Left ventricle myocardium superior (tissue), 1 donor: ENCODE data around the gene PAK6. TPM values are rescaled to one million over a fixed set of nuclear protein-coding genes. Genes with fewer than 3 reads are reported as not detected.

Source experiments
- ATAC-seq: fragments of 200-7000 bp; cut with Tn5 transposase; one replicate; pipeline ENCODE4 v1.9.1; 2020; ENCODE audit warnings: mild to moderate bottlenecking, moderate library complexity
- DNase-seq: peaks from one replicate; pipeline ENCODE4 v3.0.0-alpha.2; 2020
- intact Hi-C: fragments of 100-400 bp; cut with micrococcal nuclease; formaldehyde crosslinking; loops from one replicate; pipeline ENCODE4 v1.11.0; 2022
- total RNA-seq: library from RNA; stranded (reverse); fragmentation: NEBNext Ultra II Directional; extraction: Animal tissue kit (Norgen Biotek cat#: 25700); gene quantifications from one replicate; pipeline ENCODE4 v1.2.1, GENCODE V29; 2021
- donor health status: DM: no; HTN: yes; CAD: no; lungs with severe emphysema.

PAK6 gene
- total RNA-seq, 1 donor from 2014 or later: 11.1 TPM

DNA sequence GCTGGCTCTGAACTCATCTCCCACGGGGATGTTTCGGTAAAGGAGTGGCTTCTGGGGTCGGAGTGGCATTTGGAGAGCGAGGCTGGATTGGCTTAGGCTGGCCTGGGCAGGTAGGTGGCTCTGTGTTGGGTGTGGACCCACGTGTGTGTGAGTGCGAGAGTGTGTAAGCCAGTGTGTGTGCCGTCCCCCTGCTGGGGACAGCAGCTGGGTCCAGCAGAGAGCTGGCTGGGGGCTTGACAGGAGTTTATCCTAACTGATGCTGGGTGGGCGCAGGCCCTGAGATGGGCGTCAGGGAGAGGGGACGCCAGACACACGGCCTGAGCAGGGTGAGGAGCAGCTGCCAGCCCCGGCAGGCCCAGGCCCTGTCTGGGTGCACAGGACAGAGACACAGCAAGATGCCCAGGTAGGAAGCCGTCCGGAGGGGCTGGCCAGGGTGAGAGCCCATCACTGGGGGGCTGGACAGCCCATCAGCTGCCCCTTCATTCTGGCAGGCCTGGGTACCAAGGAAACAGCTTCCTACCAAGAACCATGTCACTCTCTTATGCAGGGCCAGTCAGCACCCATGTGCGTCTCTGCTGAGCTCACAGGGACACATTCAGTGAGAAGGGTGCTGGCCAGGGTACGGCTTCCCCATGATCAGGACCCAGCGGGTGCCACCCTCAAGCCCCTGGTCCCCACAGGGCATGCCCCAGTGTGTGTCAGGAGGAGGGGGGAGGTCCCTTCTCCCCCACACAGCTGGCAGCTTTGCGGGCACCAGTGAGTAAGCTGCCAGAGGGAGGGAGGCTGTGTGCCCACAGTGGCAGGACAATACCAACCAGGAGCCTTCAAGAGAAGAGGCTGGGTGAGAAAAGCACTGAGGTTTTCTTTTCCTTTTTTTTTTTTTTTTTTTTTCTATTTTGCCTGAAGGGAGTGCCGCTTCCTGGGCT lies 1.1 kb downstream of the PAK6 start:
- ATAC-seq: no peak
- no peak for DNase-seq
- intact Hi-C loops: no loop called here

DNA sequence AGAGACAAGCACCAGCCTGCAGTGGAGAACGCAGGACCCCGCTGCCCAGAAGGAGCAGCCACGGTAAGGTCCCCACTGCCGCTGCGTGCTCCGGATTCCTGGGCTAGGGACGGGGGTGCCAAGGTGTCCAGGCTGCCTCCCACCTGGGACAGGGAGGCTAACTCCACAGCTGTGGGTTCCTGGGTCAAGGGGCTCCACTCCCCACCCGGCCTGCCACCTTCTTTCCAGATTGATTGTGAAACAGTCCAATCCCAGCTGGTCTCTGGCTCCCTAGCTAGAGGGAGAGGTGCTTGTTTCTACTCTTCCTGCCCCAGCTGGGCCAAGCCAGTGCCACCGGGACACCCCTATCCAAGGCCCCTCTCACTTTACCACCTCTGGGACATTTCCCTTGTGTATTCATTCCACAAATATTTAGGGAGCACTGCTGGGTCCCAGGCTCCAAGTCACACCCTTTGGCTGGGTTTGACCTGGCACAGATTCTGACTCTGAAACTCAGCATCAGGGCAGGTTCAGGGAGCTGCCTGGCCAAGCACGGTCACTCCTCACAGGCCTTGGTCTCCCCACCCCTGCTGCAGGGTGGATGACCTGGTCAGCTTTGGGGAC lies 1.9 kb downstream of the PAK6 start:
- no peak for DNase-seq
- intact Hi-C loops: no loop called here
- no peak for ATAC-seq

DNA sequence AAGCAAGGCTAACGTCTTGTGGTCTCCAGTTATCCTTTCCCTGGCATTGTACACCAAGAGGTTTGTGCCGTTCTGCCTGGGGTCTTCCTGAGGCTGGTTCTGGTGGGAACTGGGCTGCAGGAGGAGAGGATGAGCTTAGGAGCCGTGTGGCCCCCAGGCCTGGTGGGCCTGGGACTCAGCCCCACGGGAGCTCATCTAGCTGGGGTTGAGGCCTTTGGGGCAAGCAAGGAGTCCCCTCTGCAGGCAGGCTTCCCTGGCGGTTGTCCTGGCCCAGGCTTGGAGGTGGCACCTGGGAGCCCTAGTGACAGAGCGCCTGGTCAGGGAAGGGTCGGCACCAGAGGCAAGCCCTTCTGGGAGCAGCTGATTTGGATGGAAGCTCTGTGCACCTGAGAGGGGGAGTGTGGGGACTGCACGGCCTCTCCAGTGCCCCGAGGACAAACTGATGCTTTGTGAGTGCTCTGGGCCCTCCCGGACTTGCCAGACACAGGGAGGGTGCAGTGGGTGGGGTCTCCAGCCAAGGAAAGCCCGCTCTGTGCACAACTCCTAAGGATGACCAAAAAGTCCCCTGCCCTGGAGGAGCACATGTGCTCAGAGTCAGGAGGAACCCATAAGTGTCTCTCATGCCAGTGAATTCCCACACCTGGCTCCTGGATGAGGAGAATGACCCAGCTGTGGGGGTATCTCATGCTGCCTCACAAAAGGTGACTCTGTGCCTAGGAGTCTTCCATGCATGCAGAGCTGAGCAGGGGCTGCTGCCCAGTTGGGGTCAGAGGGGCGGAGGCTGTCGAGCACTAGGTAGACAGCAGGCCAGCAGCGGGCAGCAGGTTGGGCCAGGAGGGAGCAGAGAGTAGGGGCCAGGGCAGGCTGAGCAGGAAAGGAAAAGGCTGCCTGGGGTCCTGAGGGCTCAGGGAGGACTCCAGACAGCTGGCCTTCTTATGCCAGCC lies 2.7 kb downstream of the PAK6 start:
- DNase-seq: no peak
- intact Hi-C loops: no loop called here

DNA sequence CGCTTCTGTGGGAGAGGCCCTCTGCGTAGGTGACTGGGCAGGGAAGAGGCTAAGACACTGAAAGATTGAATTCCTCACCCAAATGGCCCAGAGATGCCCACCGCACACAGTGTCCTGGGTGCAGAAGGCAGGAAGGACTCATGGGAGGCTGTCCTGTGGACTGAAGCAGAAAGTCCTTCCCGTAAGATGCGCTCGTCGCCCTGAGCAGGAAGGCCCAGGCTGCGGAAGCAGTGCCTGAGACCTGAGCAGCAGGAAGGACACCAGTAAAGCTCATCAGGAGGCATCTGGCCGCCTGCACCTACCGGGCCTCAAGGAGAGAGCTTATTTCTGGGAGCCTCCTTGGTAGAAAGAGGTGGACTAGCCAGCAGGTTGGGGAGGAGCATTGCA lies 3.3 kb downstream of the PAK6 start:
- intact Hi-C loops: no loop called here
- DNase-seq (no peak), ATAC-seq (no peak)

More for the DNA sequence above, 2.7 kb downstream of the PAK6 start:
- ATAC-seq: no peak

DNA sequence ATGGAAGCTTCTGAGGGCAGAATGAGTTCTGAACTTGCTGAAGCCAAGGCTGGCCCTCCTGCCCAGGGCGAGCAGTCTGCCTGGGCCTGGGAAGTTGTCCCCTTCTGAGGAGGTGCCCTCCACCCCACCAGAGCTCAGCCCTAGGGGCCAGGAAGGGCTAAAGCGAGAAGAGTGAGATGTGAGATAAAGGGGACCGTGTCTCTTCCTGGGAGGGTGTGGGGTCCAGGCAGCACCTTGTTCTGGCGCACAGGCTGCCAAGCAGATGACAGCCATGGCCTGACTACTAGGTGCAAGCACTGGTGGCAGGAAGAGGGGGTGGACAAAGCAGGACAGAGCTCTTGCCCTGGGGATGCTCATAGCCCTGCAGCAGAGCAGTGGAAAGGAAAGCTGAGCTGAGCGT lies 3.7 kb downstream of the PAK6 start:
- no peak for ATAC-seq
- intact Hi-C loops: no loop called here
- no peak for DNase-seq

DNA sequence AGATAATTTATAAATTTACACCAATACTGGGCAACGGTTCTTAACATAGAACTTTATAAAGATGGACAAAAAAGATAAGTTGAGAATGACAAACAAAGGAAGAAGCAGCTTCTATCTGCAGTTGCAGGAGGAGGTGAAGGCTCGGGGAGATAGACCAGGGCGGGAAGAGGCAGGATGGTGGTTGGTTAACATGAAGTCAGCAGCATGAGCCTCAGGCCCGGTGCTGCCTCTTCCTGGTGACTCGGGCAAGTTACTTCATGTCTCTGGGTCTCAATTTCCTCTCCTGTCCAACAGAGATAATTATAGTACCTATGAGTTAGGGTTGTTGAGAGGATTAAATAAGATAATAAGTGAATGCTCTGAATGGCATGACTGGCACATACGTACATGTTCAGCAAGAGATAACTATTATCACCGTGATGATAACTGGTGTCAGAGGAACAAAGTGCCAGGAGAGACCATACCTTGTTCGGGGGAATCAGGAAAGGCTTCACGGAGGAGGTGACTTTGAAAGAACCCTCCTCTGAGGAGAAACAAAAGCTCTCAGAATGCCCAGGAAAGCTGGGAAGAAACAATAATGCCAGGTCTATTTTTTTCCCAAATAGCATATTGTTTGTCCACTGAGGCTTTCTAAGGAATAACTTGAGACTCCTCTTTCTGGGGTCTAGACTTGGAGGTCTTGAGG lies 4.4 kb downstream of the PAK6 start:
- intact Hi-C loops: no loop called here
- ATAC-seq (no peak), DNase-seq (no peak)

DNA sequence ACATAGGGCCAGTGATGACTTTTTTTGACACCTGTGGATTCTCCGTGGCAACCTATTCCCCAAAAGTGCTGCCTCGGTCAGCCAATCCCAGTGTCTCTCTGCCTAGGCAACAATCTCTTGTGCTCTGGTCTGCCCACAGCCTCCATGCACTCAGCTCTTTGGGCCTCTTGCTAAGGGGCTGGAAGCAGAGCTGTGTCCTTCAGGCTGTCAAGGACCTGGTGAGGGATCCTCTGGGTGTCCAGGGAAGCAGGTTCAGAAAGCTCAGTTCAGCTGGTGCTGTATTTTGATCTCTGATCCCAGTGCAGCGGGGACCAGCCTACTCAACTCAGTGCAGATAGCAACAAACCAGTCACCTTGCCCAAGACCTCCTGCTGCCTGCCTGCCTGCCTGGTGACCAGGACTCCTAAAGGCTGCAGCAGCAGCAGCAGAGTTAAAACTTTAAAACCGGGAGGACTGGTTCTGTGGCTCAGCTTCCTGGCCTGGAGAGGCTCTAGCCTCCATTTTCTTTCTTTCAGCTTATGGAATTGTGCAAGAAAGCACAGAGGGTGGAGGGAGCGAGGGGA lies 6.2 kb downstream of the PAK6 start:
- ATAC-seq (no peak), DNase-seq (no peak)
- intact Hi-C loops: no loop called here

DNA sequence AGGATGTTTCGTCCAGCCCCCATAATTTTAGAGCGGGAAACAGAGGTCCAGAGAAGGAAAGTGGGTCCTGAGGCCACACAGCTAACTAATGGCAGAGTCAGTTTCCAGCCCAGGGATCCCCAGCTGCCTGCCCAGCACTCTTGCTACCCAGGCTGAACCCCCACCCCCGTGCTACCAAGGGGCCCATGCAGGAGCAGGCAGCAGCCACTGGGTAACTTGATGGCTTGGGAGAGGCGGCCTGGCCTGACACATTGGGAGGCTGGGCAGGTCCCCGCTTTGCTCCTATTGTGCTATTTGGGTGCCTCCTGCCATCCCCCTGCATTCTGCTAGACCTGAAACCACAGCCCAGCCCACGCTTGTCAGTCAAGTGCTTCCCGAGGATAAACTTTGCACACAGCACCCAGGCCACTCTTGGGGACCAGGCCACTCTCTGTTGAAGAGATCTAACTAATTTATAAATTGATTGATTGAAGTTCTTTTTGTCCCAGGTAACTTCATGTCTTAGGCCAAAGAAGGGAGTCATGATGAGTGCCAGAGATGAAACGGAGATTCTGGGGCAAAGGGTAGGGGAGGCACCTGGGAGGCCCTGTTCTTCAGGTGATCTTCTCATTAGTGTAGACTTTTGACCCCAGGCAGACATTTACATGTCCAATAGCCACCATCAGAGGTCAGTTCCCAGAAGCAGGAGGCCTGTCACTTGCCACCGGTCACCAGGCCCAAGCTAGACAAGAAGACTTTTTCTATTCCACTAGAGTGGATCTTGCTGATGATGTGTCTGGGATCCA lies 7.0 kb downstream of the PAK6 start:
- intact Hi-C loops: no loop called here
- ATAC-seq (no peak), DNase-seq (no peak)

DNA sequence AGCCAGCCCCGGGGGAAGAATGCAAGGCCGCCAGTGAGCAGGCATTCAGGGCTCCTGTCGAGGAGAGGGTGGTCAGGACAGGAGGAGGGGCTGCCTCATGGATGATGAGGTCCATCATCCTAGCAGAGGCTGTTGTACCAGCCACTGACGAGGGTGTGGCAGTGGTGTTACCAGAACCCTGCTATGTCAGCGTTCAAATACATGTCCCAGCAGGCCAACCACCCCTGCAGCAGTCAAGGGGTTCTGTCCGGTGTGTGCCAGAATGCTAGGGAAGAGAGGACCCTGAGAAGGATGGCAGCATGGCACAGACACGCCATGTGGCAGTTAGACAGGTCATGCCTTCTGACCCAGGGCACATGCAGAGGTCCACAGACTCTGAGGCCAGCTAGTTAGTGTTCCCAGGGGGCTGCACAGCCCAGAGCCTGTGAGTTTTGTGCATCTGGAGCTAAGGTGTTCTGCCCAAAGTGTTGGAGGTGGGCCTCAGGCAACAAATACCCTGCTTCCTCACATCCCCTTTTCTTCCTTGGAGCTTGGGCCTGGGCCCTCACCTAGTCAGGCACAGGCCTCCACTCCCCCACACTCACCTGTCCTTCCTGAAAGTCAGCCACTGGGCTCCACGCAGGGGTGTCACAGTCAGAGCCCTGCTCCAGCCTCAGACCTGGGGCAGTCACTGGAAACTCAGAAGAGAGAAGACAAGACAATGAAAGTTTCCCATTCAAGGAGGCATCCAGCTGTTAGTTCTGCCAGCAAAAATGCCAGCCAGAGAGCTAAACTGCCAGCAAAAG lies 7.8 kb downstream of the PAK6 start:
- no peak for ATAC-seq
- intact Hi-C loops: no loop called here
- no peak for DNase-seq

DNA sequence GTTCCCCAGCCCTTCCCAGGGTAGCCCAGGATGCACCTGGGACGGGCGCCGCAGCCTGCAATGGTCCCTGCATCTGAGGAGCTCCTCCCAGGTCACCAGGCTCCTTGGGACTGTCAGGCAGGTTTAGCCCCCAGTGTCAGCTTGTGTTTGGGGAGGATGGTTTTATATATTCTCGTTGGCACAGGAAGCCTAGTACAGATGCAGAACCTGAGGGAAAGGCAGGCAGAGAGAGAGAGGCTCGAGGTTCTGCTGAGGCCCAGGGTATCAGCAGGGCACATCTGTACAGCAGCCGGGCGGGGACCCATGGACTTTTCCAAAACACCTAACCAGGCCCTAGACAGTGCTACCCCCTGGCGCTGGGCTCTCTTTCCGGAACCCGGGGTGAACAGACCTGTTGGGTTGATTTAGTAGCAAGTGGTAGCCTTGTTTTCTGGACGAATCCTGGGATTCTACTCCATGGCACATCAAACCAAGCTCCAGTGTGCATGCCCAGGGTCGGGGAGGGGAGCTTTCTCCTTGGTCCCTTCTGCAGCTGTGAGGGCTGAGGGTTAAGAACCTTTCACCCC lies 8.6 kb downstream of the PAK6 start:
- DNase-seq: no peak
- intact Hi-C loops: no loop called here
- ATAC-seq: no peak

DNA sequence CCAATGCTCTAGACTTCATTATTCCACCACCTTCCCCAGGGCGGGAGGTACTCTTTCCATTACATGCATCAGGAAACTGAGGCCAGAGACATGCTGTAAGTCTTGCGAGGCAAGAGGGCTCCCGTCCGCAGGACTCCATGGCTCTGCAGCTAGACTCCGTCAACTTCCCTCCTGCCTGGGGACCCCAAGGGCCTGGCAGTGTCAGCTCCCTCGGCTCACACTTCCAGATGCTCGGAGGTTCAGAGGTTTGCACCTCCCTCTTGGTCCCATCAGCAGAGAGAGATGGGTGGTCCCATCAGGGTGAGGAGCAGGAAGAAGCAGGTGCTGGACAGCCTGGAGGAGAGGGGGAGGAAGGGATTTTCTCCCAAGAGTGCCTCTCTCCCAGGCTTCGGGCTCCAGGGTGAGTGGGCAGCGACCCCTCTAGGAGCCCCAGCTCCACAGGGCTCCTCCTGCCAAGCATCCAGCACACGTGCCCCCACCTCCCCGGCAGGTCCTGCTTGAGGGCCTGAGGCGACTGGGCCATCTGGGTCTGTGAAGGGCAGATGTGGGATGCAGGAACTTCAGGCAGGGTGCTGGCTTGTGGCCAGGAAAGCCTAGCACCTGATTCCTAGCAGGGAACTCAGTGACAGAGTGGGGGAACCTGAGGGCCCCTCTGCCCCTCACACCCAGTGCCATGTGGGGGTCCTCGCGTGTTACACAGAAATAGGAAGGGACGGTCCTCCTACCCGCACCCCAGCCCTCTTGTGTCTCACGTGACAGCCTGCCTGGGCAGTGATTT lies 9.3 kb downstream of the PAK6 start:
- ATAC-seq (no peak), DNase-seq (no peak)
- intact Hi-C loops: no loop called here

DNA sequence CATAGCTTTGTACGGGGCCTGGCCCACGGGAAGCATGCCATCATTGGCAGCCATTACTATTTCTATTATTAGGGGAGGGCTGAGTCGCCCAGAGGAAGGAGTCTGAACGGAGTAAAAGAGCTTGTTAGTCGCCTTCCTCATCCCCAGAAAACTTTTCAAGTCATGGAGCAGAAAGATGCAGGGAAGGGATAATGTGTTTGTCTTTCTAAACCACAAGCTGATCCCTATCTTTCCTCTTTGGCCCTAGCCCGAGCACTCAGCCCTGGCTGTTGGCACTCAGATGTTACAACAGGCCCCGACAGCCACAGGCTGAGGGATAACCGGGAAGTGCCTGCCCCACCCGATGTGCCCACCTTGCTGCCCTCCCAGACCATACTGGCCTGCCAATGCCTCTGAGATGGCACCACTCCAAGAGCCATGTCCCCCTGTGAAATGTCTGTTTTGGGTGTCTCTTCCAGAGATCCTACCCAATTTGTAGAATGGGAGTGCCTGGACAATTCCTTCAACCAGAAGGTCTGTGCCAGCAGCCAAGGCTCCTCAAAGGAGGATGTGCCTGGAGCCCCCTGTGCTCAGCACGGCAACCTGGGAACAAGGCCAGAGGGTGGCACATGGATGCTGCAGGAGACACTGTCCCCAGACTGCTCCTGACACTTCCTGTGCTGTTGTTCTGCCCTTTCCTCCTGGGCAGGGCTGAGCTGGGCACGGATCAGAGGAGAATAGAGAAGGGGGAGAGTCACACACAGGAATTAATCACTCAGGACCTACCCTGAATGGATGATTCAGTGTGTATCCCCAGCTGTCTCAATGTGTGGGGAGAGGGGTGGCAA lies 10.8 kb downstream of the PAK6 start:
- peak; percentile 34 for ATAC-seq
- intact Hi-C loops: no loop called here

DNA sequence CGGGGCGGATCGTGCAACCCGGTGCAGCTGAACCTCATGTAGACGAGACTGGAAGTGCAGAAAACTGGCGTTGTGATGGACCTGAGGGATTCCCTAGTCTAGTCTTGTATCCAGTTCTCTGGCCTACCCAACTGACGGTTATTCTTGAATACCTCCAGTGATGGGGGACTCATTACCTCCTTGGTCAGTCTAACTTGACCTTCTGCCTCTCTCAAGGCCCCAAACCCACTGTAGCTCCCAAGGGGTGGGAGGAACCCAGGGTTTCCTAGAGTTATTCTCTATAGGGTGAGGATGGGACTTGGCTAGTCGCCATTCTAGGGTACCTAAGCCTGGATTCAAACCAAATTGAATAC lies 11.4 kb downstream of the PAK6 start:
- intact Hi-C loops: no loop called here
- DNase-seq (no peak), ATAC-seq (no peak)

More for the DNA sequence above, 10.8 kb downstream of the PAK6 start:
- peak; percentile 44 for DNase-seq

DNA sequence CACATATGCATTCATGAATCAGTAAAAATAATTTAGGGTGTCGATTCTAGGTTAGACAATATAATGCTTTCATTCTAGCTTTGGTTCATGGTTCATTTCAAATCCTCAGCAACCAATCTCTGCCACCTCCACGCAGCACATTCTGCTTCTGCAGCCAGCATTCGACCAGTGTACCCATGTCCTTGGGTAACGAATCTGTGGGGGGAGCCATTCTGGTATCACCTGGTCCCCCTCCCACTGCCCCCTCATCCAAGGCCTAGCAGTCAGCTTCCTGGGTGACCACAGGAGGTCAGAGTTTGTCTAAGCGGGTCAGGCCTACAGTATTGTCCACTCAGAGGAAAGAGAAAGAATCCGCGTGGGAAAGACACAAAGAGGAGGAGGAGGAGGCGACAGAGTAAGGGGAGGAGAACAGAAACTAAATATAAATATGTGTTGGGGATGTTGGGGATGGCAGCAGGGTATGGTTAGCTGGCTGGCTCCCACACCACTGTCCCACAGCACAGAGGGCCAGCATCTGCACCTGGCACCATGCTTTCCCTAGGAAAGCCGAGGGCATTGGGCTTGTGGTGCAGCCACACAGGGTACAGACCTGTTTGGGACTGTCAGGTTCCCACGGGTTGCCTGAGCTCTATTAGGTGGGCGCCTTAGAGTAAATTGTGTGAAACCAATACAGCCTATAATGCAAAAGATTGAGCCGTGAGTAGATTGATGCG lies 12.1 kb downstream of the PAK6 start:
- intact Hi-C loops: no loop called here
- ATAC-seq (no peak), DNase-seq (peak; percentile 15)
